Fibroblast of the conjunctiva (primary cell): ENCODE data around the gene KPNA6.
"Not testable (repeated sequence)": the region's sequence is repeated elsewhere in the genome, so short reads cannot be mapped to it uniquely, and the experiment has no call there.

Source experiments
- DNase-seq: peaks from one replicate; pipeline ENCODE4 v3.0.0-alpha.2; 2010; ENCODE audit warnings: low read depth

KPNA6 gene

GRCh38 chr1:32142446-32143301 is 34.8 kb downstream of the KPNA6 start:
- DNase-seq = peak; percentile 80

GRCh38 chr1:32143302-32143695 is 35.4 kb downstream of the KPNA6 start:
- DNase-seq = not testable (repeated sequence)

DNA sequence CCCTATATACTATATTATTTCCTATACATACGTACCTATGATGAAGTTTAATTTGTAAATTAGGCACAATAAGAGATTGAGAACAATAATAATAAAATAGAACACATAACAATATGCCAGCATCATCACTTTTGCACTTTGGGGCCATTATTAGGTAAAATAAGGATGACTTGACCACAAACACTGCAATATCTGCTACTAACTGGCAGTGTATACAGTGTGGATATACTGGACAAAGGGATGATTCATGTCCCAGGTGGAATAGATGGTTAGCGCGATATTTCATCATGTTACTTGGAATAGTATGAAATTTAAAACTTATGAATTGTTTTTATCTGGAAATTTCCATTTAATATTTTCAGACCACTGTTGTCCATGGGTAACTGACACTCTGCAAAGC is 36.2 kb downstream of the KPNA6 start:
- peak; percentile 33 for DNase-seq

DNA sequence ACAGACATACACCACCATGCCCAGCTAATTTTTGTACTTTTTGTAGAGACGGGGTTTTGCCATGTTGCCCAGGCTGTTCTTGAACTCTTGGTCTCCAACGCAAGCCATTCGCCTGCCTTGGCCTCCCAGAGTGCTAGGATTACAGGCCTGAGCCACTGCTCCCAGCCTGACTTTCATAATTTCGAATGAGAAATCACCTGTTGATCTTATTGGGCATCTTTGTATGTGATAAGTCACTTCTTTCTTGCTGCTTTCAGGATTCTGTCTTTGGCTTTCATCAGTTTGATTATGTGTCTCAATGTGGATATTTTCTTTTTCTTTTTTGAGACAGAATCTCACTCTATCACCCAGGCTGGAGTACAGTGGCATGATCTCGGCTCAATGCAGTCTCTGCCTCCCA is 39.9 kb downstream of the KPNA6 start:
- not testable (repeated sequence) for DNase-seq

GRCh38 chr1:32150847-32151246 is 43.0 kb downstream of the KPNA6 start:
- DNase-seq = no peak

GRCh38 chr1:32151319-32151787 is 43.5 kb downstream of the KPNA6 start:
- peak; percentile 48 for DNase-seq

- no peak for DNase-seq
These were observed 51.3 kb downstream of the KPNA6 start for GRCh38 chr1:32159189-32159588.

DNA sequence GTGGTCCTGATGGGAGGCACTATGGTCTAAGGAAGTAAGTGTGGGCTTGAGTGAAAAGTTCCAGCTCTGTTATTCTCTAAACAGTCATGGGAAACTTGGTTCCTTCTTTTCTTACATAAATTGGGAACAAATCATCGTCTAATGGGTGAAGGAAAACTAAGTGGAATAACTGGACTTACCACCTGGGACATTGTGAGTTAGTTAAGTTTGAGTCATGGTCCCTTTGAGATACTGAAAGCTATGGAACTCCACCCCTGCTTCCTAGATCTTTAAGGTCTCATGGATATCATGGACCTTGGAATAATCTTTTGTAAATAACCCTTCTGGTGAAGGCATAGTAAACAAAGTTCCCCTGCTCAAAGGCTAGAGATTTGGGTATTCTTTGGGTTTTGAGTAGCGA is 55.5 kb downstream of the KPNA6 start:
- DNase-seq = no peak

GRCh38 chr1:32165633-32166032 is 57.8 kb downstream of the KPNA6 start:
- not testable (repeated sequence) for DNase-seq

DNA sequence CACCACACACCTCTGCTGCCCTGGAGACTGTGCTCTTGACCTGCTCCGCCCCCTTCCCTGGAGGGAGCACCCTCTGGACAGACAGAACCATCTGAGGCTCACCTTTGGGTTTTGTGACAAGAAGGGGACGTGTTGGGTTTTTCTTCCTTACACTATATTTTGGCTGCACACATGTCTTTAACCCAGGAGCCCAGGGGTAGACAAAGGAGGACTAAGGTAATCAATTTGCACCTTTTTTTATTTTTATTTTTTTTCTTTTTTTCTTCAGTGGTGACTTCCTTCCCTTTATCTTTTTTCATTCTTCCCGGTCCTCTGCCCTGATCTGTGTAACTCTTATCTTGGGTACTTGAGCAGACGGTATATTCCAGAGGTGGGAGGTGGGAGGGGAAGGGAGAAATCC is 63.1 kb downstream of the KPNA6 start:
- DNase-seq = no peak

- no peak for DNase-seq
These were observed 64.9 kb downstream of the KPNA6 start for GRCh38 chr1:32172621-32173245.

- no peak for DNase-seq
These were observed 70.7 kb downstream of the KPNA6 start for GRCh38 chr1:32178380-32179192.

GRCh38 chr1:32179193-32179442 is 71.3 kb downstream of the KPNA6 start:
- DNase-seq = no peak

GRCh38 chr1:32179443-32180185 is 71.8 kb downstream of the KPNA6 start, which contains the start of gene TXLNA:
TXLNA (plus strand) TSS chr1:32179675; CDS start chr1:32180346, 671 bp downstream.
- peak; percentile 85 for DNase-seq

GRCh38 chr1:32180186-32181060 is 72.6 kb downstream of the KPNA6 start:
- DNase-seq = no peak

DNA sequence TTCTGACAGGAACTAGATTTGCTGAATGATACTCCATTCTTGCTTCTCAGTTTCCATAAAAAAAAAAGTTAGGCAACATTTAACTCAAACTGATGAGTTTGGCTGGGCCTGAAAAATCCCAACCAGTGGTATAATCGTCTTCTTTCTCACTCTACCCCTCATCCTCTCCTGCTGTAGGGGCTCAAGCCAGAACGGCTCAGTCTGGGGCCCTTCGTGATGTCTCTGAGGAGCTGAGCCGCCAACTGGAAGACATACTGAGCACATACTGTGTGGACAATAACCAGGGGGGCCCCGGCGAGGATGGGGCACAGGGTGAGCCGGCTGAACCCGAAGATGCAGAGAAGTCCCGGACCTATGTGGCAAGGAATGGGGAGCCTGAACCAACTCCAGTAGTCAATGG is 73.2 kb downstream of the KPNA6 start:
- DNase-seq = no peak

DNA sequence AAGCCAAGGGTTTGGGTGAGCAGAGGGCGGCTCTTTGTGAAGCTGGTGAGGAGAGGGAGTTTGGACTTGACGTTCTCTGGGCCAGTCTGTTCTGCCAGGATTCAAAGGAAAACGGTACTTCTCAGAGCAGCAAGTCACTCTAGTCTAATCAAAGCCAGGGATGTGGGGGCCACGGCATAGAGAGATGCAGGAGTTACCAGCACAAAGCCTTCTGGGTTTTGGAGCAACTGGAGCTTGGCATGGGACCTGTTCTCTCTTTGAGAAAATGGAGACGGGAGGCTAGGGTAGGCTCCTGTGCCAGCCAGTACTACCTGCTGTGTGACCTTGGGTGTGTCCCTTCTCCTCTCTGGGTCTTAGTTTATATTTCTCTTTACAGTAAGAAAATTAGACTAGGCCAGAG is 73.7 kb downstream of the KPNA6 start:
- no peak for DNase-seq

GRCh38 chr1:32182060-32182459 is 74.2 kb downstream of the KPNA6 start:
- DNase-seq = no peak

- no peak for DNase-seq
These were observed 76.8 kb downstream of the KPNA6 start for GRCh38 chr1:32184650-32185049.

- no peak for DNase-seq
These were observed 78.2 kb downstream of the KPNA6 start for GRCh38 chr1:32186077-32186476.

DNA sequence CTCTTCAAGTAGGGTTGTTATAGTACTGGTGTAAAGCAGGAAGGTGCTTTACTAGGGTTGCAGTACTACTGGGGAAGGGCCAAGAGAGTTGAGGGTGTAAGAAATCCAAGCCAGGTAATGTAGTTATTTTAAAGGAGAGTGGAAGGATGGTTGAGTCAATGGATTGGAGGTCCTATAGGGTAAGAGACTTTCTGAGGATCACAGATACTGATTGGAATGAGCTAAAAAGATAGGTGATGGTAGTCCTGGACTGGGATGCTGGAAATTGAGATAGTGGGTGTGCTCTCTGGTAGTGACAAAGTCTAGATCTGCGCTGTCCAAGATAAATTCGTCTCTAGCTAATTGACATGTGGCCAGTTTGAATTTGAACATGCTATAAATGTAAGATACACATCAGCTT is 78.6 kb downstream of the KPNA6 start:
- no peak for DNase-seq
